ENCODE data around the gene L3MBTL4.
"Not testable (repeated sequence)": the region's sequence is repeated elsewhere in the genome, so short reads cannot be mapped to it uniquely, and the experiment has no call there.

The L3MBTL4 gene

DNA sequence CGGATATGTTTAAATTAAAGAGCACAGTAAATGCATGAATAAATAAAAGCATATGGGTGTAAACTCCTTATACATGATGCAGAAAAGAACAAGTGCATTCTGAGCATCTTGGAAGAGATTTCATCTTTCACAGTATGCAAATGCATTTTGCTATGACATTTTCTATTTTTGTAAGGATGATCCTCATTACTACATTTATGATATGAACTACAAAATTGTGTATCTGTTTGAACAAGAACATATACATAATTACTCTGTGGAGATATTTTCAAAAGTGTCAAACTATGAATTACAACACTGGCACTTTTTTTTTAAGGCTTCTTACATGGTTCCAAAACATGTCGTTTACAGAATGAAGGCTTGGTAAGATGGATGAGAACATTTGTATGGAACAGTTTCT lies 335.3 kb downstream of the L3MBTL4 start:
- DNase-seq: no peak

DNA sequence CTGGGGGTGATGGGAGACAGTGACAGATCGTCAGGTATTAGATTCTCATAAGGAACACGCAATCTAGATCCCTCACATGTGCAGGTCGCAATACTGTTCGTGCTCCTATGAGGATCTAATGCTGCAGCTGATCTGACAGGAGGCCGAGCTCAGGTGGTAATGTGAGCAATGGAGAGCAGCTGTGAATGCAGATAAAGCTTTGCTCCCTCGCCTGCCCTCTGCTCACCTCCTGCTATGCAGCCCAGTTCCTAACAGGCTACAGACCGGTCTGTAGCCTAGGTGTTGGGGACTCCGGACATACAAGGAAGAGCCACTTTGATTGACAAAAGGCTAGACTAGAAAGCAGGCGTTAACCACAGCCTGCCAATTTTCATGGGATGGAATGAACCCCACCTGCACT lies 335.8 kb downstream of the L3MBTL4 start:
- DNase-seq: no peak

DNA sequence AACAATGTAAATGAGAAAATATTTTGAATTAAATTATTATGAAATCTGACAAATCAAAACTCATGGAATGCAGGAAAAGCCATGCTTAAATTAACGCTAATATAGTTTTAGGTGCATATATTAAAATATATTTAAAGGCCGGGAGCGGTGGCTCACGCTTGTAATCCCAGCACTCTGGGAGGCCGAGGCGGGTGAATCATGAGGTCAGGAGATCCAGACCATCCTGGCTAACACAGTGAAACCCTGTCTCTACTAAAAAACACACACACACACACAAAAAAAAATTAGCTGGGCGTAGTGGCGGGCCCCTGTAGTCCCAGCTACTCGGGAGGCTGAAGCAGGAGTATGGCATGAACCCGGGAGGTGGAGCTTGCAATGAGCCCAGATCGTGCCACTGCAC lies 342.3 kb downstream of the L3MBTL4 start:
- DNase-seq: not testable (repeated sequence)

- DNase-seq: no peak
Observed at GRCh38 chr18:6069539-6069938, 345.2 kb downstream of the L3MBTL4 start.

- DNase-seq: no peak
Observed at GRCh38 chr18:6069103-6069502, 345.6 kb downstream of the L3MBTL4 start.

DNA sequence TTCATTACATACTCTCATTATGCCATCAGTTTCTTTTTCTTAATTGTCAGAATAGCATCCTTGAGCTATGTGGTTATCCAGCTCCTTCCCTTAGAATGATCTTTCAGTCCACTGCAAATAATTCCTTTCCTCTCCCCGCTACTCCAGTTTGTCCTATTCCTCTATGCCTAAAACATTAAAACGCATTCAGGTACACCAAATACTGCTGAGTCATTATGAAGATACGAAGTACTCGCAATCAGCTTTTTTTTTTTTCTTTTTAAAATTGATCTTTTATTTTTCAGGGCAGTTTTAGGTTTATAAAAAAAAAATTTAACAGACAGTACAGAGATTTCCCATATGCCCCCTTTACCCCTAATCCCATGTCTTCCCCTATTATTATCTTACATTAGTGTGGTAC lies 354.6 kb downstream of the L3MBTL4 start:
- DNase-seq: no peak

- DNase-seq: no peak
Observed at GRCh38 chr18:6059551-6059950, 355.2 kb downstream of the L3MBTL4 start.

- DNase-seq: no peak
Observed at GRCh38 chr18:6058941-6059340, 355.8 kb downstream of the L3MBTL4 start.

- DNase-seq: no peak
Observed at GRCh38 chr18:6057604-6058003, 357.1 kb downstream of the L3MBTL4 start.

DNA sequence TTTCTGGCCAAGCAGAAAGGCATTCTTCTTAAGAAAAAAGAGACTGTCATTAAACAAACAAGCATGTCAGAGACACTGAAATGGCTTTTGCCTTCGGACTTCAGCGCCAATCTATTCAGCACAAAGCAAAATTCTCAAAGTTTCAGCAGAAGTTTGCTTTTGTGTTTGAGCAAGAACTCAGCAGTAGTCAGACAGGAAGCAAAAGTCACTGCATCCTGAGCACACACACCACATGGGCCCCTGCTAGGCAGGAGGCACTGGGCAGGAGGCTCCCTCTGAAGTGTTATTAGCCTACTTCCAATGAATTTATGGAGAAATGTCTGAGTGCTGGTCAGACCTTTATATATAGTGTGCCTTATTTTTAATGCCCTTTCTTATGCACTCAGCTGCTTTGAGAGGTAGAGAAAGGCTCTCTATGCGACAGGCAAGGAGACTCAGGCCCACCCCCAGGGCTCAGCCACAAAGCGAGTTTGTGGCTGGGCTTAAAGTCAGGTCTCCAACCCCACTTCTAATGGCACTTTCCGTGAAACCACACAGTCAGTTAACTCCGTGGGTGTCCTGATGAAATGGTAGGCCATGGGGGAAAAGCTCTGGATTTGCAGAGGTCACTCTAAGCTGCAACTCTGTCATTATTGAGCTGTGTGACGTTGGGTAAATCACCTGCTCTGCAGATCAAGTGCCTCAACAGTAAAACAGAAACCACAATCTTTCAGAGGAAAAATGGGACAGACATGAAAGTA lies 358.4 kb downstream of the L3MBTL4 start:
- no peak for DNase-seq

DNA sequence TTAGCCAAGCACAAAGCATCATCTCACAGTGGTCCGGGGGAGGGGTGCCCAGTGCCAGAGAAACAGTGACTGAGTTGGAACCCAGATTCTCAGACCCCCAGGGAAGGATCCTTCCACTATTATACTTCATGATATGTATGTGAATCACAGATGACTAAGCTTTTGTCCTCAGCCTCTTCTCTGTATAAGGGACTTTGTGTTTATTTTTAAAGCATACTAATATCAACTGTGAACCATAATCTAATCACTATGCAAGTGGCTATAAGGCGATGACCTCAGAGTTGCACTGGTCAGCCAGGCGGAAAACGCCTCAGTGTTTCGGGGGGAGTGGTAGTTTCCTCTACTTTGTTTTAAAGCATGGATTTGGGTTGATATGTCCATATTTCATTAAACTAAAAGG lies 359.0 kb downstream of the L3MBTL4 start:
- DNase-seq: no peak

DNA sequence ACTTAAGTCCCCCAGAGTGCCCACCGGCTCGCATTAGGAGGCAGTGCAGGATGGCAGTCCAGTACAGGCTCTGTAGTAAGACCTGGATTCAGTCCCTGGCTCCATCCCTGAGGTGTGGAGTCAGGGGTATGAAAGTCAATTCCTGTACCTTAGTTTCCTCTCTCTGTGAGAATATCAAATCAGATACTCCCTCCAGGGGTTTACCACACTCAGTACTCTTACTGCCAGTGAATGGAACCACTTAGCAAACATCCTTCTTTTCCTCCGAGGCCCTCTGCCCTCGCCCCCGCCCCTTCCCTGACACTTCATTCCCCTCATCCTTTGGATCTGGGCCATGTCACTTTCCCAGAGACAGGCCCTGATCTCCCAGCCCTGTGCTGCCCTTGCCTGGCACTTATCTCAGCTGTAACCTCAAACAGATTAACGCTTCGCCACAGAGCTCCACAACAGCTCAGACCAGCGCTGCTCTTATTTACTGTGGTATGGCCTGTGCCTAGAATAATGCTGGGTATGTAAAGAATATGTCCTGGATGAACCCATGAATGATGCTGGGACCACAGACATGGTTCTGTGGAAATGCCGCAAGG lies 360.4 kb downstream of the L3MBTL4 start:
- no peak for DNase-seq

- no peak for DNase-seq
Observed at GRCh38 chr18:6052449-6052913, 362.2 kb downstream of the L3MBTL4 start.

- not testable (repeated sequence) for DNase-seq
Observed at GRCh38 chr18:6047596-6047995, 367.1 kb downstream of the L3MBTL4 start.

- no peak for DNase-seq
Observed at GRCh38 chr18:6044773-6045172, 369.9 kb downstream of the L3MBTL4 start.

GRCh38 chr18:6044319-6044718 lies 370.4 kb downstream of the L3MBTL4 start:
- DNase-seq: no peak

DNA sequence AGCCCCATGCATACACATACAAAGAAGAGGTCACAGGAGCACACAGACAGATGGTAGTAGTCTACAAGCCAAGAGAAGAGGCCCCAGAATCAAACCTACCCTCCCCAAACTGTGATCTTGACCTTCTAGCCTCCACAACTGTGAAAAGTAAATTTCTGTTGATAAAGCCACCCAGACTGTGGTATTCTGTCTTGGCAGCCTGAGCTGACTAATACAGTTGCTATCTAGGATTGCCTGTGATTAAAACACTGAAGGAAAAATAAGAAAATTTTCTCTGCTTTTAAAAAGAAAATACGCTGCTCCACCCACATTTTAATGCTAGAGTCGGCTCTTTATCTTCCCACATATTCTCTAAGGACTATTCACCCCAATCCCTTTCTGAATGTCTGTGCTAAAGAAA lies 375.7 kb downstream of the L3MBTL4 start:
- DNase-seq: no peak

GRCh38 chr18:6031442-6031841 lies 383.3 kb downstream of the L3MBTL4 start:
- DNase-seq: no peak

DNA sequence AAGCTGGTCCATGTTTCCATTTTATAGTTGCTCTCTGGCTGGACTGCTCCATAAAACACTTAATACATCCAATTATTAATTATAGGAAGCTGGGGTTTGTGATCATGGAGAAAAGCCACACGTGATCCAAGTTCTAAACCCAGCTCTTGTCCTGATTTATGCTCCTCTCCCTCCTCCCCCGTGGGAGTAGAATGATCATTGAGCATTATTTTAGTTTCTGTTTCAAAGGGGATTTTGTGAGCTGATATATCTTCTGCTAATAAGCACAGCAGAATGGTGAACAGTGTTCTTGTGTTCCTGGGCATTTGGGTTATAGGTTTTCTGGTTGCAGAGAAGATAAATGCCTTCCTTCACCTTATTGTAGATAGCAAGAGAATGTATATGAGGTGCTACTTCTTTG lies 383.7 kb downstream of the L3MBTL4 start:
- DNase-seq: no peak

DNA sequence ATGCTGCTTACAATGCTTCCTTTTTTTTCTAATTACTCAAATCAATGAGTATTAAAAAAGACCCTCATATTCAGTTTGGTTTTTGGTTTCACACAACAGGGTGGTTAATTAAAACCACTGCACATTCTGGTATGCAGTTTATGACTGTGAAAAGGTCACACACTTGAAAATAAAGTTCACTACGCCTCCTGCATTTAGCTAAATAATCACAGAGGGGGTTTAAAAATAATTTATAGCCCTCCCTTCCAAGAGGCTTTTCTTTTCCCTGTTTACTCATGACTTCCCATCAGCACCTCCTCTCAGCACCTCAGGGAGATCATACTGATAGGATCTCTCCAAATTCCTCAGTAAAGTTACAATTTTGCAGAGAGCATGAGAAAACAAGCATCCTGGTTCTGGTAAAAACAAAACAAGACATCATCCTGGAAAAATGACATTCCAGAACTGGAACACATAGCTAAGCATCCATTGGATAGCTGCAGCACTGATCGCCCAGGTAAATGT lies 389.9 kb downstream of the L3MBTL4 start:
- DNase-seq: no peak

DNA sequence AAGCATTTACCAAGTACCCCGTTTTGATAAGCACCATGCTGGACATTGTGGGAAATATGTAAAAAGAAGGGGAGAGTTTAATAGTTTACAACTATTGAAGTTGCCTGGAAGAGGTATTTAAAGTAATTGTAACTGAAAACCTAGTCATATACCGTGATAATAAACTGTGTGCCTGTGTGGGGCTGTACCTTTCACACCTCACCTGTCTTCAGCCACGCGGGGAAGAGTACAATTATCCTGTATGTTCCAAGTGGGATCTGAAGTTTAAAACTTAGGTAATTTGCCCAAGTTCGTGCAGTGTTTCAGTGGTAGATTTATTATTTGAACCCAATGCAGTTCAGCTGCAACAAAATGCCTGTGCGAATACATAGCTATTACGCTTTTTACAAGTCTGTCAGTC lies 391.2 kb downstream of the L3MBTL4 start:
- DNase-seq: no peak

DNA sequence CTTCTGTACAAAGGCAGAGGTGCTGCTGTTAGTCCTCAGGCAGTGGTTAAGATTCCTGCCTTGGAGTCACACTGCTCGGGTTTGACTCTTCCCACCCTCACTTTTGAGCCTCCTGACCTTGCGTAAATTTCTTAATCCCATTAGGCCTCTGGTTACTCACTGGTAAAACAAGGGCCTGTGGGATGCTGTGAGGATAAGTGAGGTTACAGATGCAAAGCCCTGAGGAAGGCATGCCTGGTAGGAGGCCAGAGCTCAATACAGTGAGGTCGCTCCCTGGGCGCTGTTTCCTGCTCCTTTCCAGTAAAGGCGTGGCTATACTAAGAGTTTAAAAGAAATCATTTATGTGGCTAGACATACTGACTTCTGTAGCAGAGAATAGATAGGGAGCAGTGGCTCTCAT lies 391.9 kb downstream of the L3MBTL4 start:
- no peak for DNase-seq

- DNase-seq: no peak
Observed at GRCh38 chr18:6022074-6022444, 392.7 kb downstream of the L3MBTL4 start.

GRCh38 chr18:6021306-6022073 lies 393.2 kb downstream of the L3MBTL4 start:
- peak in 1 of 2 donors; percentile 1 for DNase-seq

Measured in bone marrow (tissue), 2 donors.